Astrocyte of the spinal cord (primary cell): ENCODE data around the gene PPP1R13B.

ENCODE experiments used
- DNase-seq: peaks from one replicate; pipeline ENCODE4 v3.0.0; 2011; ENCODE audit warnings: low read depth, low spot score
- H3K4me3 ChIP-seq: 2 replicates; pipeline ENCODE4 v1.5.1; 2011; ENCODE audit warnings: low read depth, mild to moderate bottlenecking, low read length, moderate library complexity
- CTCF ChIP-seq: IDR thresholded peaks from 2 replicates; pipeline ENCODE4 v1.5.1; 2012; ENCODE audit warnings: low read depth, mild to moderate bottlenecking, low read length, inconsistent platforms
- in situ Hi-C: cut with HindIII; loops from 2 replicates; pipeline ENCODE4 v1.10.0; 2017; ENCODE audit warnings: low sequenced_read_pairs

PPP1R13B gene

GRCh38 chr14:103736546-103737431 is 110.6 kb downstream of the PPP1R13B start:
- no peak for DNase-seq
- in situ Hi-C loops: no loop called here
- H3K4me3 ChIP-seq: no peak overlapping the region
- no peak for TF ChIP-seq CTCF

- no peak for DNase-seq
- TF ChIP-seq CTCF: no peak
- H3K4me3 ChIP-seq: no peak overlapping the region
- in situ Hi-C loops: no loop called here
Observed at GRCh38 chr14:103735815-103736545, 111.4 kb downstream of the PPP1R13B start.

GRCh38 chr14:103735439-103735814 is 111.9 kb downstream of the PPP1R13B start:
- in situ Hi-C loops: no loop called here
- no peak for TF ChIP-seq CTCF
- DNase-seq: no peak
- no peak overlapping the region for H3K4me3 ChIP-seq

GRCh38 chr14:103735022-103735421 is 112.4 kb downstream of the PPP1R13B start:
- in situ Hi-C loops: no loop called here
- no peak for TF ChIP-seq CTCF
- H3K4me3 ChIP-seq: no peak overlapping the region
- no peak for DNase-seq

GRCh38 chr14:103734081-103734888 is 113.1 kb downstream of the PPP1R13B start:
- H3K4me3 ChIP-seq: no peak overlapping the region
- in situ Hi-C loops: no loop called here
- no peak for DNase-seq
- no peak for TF ChIP-seq CTCF

GRCh38 chr14:103733651-103734050 is 113.7 kb downstream of the PPP1R13B start:
- no peak for TF ChIP-seq CTCF
- peak; percentile 47 for DNase-seq
- in situ Hi-C loops: no loop called here
- no peak overlapping the region for H3K4me3 ChIP-seq
